GM12801 (cell line): ENCODE data around the gene LRRTM4.

Experiments used
- TF ChIP-seq, protein P1 (sequence below): IDR thresholded peaks from one replicate; pipeline ENCODE4 v1.5.1; 2011; ENCODE audit warnings: control low read depth; ENCODE audit not compliant: insufficient read length; ENCODE audit errors: extremely low read depth

LRRTM4 gene

DNA sequence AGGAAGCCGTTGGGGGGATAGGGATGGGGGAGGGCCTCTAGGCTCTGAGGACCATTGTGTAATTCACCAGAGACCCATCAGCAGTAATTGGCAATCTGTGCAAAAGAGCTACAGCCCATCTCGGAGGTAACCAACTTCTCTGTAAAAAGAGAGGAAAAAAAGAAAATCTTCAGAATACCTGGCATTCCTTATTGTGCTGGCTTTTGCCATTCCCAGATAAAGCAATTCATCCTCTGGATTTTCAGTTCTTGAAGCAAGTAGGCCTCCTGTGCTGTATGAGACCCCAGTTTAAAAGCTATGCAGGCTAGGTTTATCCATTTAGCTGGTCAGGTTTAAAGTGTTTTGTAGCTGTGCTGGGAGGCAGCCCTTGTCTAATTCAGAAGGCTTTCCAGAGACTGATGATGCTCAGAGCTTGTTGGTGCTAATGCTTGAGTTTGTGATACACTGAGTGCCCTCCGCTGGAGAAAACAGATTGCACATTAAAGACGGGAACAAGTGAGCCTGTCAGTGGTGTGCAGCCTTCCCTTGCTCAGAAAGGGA lies at the start of gene LRRTM4:
TSS of gene LRRTM4 (minus strand) at position 446 of the 540 bp plus-strand sequence.
- TF ChIP-seq, protein P1, sequence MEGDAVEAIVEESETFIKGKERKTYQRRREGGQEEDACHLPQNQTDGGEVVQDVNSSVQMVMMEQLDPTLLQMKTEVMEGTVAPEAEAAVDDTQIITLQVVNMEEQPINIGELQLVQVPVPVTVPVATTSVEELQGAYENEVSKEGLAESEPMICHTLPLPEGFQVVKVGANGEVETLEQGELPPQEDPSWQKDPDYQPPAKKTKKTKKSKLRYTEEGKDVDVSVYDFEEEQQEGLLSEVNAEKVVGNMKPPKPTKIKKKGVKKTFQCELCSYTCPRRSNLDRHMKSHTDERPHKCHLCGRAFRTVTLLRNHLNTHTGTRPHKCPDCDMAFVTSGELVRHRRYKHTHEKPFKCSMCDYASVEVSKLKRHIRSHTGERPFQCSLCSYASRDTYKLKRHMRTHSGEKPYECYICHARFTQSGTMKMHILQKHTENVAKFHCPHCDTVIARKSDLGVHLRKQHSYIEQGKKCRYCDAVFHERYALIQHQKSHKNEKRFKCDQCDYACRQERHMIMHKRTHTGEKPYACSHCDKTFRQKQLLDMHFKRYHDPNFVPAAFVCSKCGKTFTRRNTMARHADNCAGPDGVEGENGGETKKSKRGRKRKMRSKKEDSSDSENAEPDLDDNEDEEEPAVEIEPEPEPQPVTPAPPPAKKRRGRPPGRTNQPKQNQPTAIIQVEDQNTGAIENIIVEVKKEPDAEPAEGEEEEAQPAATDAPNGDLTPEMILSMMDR, result no peak

DNA sequence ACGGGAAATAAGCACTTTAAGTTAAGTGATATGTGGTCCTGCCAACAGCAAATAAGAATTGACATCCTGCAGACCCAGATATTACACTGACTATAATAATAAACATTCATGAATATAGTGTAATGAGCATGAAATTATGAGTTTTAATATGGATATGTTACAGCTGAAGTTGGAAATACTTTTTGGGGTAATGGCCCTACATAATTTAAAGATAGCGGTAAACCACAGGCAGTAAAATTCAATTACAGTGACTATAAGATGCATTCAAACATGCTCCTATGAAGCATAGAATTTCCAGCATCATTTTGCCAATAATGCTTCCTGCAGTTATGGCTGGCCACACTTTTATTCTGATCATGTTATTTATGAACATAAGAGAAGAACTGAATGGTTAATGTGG lies 49.4 kb upstream of the LRRTM4 start:
- TF ChIP-seq, protein P1, result no peak

DNA sequence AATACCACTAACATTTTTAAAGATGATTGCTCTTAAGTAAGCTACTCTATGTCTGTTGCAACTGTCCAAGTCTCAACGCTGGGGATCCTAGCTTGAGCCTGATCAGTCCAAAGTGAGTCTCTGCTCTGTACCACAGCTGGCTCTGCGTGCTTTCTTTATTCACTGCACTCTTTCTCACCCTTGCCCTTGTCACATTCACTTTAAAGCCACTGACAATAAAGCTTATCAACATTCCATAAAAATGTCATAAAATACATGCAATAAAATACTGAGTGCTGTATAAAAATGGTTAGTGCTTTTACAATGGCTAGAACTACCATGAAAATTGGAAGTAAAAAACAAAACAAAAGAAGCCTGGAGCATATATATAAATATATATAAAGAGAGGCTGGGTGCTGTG lies 45.5 kb upstream of the LRRTM4 start:
- TF ChIP-seq, protein P1, result no peak

DNA sequence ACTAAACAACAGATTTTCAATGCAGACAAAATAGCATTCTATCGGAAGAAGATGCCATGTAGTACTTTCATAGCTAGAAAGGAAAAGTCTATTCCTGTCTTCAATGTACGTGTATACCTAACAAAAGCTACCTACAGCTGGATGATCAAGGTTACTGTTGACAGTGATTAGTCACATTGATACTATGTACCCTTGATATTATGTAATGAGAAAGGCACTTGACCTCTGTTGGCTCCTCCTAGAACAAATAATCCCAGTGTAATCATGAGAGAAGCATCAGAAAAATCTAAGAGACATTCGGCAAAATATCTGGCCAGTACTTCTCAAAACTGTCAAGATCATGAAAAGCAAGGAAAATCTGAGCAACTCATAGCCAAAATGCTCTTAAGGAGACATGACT lies 44.4 kb upstream of the LRRTM4 start:
- TF ChIP-seq, protein P1, result no peak

DNA sequence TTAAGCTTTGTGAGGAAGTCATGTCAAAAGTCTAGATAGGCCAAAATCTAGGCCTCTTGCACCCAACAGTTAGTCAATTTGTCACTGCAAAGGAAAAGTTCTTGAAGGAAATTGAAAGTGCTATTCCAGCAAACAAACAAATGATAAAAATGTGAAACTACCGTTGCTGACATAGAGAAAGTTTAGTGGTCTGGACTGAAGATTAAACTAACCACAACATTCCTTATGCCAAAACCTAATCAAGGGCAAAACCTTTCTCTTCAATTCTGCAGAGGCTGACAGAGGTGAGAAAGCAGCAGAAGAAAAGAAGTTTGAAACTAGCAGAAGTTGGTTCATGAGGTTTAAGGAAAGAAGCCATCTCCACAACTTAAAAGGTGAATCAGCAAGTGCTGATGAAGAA lies 44.0 kb upstream of the LRRTM4 start:
- TF ChIP-seq, protein P1, result no peak

DNA sequence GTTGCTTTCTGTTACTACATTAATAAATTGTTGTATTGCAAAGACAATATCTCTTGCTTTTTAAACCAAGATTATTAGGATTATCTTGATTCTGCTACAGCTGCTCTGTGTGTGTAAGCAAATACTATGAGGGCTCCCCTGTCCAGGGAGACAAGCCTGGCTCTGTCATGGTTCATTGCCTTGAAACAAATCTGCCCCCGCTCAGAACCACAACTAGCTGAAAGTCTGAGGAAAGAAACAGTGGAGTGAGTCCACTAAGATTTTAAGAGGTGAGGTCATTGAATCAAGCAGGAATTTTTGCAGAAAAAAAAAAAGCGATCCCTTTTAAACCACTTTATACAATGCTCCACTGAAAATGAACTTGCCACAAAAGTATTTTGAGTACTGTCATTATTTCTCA lies 30.8 kb upstream of the LRRTM4 start:
- TF ChIP-seq, protein P1, result no peak

DNA sequence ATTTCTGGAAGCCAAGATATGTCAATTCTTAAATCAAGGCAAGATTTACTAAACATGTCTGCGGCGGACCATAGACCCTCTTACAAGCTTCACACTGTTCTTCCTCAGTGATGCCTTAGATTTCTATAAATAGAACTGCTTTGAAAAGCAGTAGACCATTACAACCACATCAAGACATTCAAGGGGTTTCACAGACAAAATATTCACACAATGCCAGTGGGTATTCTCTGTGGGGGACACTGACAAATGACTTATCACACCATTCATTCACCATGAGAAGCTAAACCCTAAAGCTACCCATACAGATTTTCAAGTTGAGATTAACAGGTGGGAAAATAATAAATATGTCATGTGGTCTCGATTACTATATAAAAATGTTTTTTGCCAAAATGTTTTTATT lies 15.9 kb upstream of the LRRTM4 start:
- TF ChIP-seq, protein P1, result no peak
